ENCODE measurements around the gene CXCR6.
"Not testable (repeated sequence)": the region's sequence is repeated elsewhere in the genome, so short reads cannot be mapped to it uniquely, and the experiment has no call there.

Gene CXCR6

GRCh38 chr3:45992133-45992729, 49.0 kb downstream of the CXCR6 start:
- DNase-seq = no peak

DNA sequence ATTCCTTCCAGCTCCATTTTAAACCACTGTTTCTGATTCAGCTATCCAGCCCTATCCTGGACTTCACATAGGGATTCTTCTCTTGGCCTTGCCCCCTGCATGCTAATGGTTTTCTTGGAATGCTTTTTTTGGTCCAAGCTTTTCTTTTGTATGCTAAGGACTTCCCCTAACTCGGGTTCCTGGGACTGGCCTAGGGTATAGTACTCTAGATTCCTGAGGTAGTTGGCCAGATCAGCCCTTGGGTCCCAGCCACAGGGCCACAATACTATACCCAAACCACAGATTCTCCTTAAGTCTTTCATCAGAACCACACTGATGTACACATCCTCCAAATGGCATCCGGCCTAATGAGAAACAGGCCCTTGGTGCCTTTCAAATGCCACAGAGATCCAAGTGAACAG, 49.6 kb downstream of the CXCR6 start:
- no peak for DNase-seq

GRCh38 chr3:45993421-45994027, 50.3 kb downstream of the CXCR6 start:
- no peak for DNase-seq

DNA sequence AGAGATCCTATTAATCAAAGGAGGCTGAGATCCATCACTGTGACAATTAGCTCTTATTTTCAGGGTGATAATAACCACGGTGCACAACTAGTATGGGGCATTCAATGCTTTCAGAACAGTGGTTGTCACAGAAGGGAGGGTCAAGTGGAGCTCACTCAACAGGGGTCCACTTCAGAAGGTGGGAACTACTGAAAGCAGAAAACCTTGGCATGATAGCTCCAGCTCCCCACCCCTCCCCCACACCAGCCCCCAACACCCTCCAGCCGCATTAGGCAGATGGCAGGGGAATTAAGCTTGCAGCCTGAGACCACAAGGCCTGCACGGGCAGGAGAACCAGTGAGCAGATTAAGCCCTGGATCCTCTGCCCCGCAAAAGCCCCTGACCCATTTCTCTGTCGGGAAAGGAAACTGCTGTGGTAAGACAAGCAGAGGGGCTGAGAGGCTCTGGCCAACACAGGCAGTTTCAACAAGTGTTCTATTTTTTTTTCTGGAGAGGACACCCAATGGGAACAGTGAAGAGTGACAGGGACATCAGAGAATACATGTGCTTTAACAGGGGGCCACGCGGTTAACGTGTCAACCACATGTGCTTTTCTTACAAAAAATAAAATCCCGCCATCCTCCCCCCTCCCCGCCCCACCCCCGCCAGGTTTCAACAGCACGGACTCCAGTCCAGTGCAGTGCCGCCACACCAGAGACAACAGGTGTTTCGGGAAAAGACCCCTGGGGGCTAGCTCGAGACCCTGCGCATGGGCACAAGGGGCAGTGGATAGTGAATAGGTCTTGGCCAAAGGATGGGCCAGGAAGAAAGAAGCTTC, 51.4 kb downstream of the CXCR6 start:
- no peak for DNase-seq

- DNase-seq = peak; percentile 76
Measured at GRCh38 chr3:45995236-45996192, 52.2 kb downstream of the CXCR6 start, which contains the start of gene FYCO1. FYCO1 (minus strand) TSS chr3:45995824; CDS start chr3:45984910, 10,914 bp downstream.

DNA sequence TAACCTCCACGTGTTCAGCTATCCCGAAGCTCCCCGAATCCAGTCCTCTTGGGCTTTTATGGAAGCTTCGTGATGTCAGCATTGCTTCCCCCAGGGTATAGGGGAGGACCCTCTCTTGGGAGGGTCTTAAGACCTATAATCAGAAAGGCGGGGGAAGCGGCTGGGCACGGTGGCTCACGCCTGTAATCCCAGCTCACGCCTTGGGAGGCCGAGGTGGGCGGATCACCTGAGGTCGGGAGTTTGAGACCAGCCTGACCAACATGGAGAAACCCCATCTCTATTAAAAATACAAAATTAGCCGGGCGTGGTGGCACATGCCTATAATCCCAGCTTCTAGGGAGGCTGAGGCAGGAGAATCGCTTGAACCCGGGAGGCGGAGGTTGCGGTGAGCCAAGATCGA, 54.2 kb downstream of the CXCR6 start:
- not testable (repeated sequence) for DNase-seq

DNA sequence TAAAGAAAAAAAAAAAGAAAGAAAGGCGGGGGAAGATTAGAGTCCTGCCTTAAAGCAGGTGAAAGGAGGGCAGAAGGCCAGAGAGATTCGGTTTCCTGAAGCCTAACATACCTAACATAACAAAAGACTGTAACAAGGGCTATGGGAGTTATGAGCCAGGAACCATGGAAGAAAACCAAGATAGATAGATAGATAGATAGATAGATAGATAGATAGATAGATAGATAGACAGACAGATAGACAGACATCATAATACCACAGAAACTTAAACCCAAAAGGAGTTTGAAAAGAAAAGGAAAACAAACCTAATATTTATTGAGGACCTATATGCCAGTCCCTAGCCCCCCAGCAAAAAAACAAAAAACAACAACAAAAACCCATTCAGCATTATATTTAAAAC, 54.7 kb downstream of the CXCR6 start:
- DNase-seq = no peak
